22Rv1 (cell line): ENCODE measurements around the gene PRICKLE1.

Experiments
- CTCF ChIP-seq: fragments of 450-650 bp; IDR thresholded peaks from 2 replicates; pipeline ENCODE4 v1.5.1; 2017; ENCODE audit warnings: mild to moderate bottlenecking
- ZFX ChIP-seq: fragments of 450-650 bp; IDR thresholded peaks from 2 replicates; pipeline ENCODE4 v1.6.1; 2017; ENCODE audit warnings: antibody characterized with exemption, borderline replicate concordance

GRCh38 chr12:42483521-42483790 lies 106.1 kb downstream of the PRICKLE1 start:
- TF ChIP-seq CTCF (no peak), ZFX (no peak)
